BJ (cell line): ENCODE measurements around the gene LINS1. TPM values are rescaled to one million over a fixed set of nuclear protein-coding genes. Genes with fewer than 3 reads are reported as not detected.
A peak's percentile ranks its signal among the peaks of the same experiment; 100 is the strongest.

Source experiments
- CTCF ChIA-PET: fragments of 350-600 bp; formaldehyde crosslinking; extraction: SDS; loops from one replicate; lab custom pipeline; 2021; ENCODE audit warnings: antibody characterized with exemption, inconsistent platforms; lab: Yijun Ruan, JAX
- POLR2A ChIA-PET: fragments of 300-600 bp; sonication (Branson Sonifier 250); formaldehyde crosslinking; extraction: SDS; loops from one replicate; lab custom pipeline; 2021; ENCODE audit warnings: antibody characterized with exemption; lab: Charles Lee
- DNase-seq: peaks from one replicate; pipeline ENCODE4 v3.0.0-alpha.2; 2011; ENCODE audit warnings: low read depth
- H3K27me3 ChIP-seq: 2 replicates; pipeline ENCODE4 v1.6.0; 2011; ENCODE audit warnings: low read length; ENCODE audit not compliant: control insufficient read depth, insufficient read depth
- H3K36me3 ChIP-seq: 2 replicates; pipeline ENCODE4 v1.5.1; 2011; ENCODE audit warnings: low read length; ENCODE audit not compliant: control insufficient read depth, insufficient read depth
- H3K4me3 ChIP-seq: 2 replicates; pipeline ENCODE4 v1.5.1; 2011; ENCODE audit warnings: low read depth, mild to moderate bottlenecking, control low read depth, low read length
- polyA plus RNA-seq: library from polyadenylated mRNA; depleted of rRNA; stranded (reverse); fragments of >200 nt; gene quantifications from 2 replicates; pipeline ENCODE4 v1.2.3, GENCODE V29; 2011
- TF ChIP-seq, protein P1 (sequence below): IDR thresholded peaks from 2 replicates; pipeline ENCODE4 v1.5.1; 2011; ENCODE audit warnings: low read depth, mild to moderate bottlenecking, control low read depth, inconsistent platforms, low read length, moderate library complexity; ENCODE audit not compliant: insufficient read depth

LINS1 gene
- polyA plus RNA-seq, 1 experiment: 5.9 TPM

DNA sequence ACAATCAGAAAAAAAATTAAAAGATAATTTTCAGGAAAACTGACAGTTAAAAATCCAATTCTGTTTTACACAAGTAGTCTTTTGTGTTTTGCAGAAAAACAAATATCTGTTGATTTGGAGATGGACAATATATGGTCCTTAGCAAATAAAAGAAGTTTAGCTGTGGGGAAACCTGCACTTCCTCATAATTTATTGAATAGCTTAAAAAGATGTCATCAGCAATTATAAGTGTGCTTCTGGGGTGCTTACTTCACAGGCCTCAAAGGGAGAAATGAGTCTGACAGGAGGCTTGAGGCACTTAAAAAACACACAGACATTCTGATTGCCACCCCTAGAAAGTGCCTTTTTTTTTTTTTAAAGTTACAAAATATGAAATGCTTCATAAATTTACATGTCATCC, 41.7 kb downstream of the LINS1 start:
- H3K36me3 ChIP-seq: no peaks in the 10 kb centered on the region
- TF ChIP-seq, protein P1, sequence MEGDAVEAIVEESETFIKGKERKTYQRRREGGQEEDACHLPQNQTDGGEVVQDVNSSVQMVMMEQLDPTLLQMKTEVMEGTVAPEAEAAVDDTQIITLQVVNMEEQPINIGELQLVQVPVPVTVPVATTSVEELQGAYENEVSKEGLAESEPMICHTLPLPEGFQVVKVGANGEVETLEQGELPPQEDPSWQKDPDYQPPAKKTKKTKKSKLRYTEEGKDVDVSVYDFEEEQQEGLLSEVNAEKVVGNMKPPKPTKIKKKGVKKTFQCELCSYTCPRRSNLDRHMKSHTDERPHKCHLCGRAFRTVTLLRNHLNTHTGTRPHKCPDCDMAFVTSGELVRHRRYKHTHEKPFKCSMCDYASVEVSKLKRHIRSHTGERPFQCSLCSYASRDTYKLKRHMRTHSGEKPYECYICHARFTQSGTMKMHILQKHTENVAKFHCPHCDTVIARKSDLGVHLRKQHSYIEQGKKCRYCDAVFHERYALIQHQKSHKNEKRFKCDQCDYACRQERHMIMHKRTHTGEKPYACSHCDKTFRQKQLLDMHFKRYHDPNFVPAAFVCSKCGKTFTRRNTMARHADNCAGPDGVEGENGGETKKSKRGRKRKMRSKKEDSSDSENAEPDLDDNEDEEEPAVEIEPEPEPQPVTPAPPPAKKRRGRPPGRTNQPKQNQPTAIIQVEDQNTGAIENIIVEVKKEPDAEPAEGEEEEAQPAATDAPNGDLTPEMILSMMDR: no peak
- no peak overlapping the region for H3K4me3 ChIP-seq
- no peak for DNase-seq
- CTCF ChIA-PET: no interaction called here
- H3K27me3 ChIP-seq: no peaks in the 10 kb centered on the region
- POLR2A ChIA-PET: no interaction called here

- ChIA-PET POLR2A (no interaction called here), CTCF (interaction anchor here (0.5 to 1.0 kb wide), 3 partner anchors 11 to 365 kb away, joined by 3 to 4 read pairs (median 3); no protein-coding TSS in a partner anchor)
- TF ChIP-seq, protein P1: no peak
- no peak overlapping the region for H3K4me3 ChIP-seq
- peak; percentile 11 for DNase-seq
- H3K36me3 ChIP-seq: no peaks in the 10 kb centered on the region
- no peaks in the 10 kb centered on the region for H3K27me3 ChIP-seq
These were observed 42.7 kb downstream of the LINS1 start for GRCh38 chr15:100559330-100559729.

DNA sequence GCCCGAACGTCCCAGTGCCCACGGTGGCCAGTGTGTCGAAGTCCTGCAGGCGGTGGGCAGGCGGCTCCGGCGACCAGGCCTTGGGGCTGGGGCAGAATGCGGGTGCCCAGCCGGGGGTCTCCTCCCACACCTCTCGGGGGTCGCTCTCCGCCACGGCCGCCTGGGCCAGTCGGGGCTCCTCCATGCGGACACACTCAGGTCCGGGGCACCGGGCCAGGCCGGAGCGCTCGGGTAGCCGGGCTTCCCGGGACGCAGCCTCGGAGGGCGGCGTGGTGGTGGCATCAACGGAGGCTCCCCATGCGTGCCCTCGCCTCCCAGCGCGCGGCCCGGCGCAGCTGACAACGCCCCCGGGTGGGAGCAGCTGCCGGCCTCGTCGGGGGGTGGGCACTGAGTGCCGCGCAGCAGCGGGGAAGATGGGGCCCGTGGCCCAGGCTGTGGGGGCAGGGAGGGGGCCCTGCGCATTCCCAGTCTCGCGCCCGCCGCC, 43.2 kb downstream of the LINS1 start:
- TF ChIP-seq, protein P1: no peak
- POLR2A ChIA-PET: no interaction called here
- Histone ChIP-seq H3K36me3 (no peaks in the 10 kb centered on the region), H3K27me3 (no peaks in the 10 kb centered on the region), H3K4me3 (no peak overlapping the region)
- DNase-seq: no peak
- CTCF ChIA-PET: interaction anchor here (0.5 to 1.0 kb wide), 2 partner anchors 11 to 18 kb away, joined by 3 read pairs; no protein-coding TSS in a partner anchor

DNA sequence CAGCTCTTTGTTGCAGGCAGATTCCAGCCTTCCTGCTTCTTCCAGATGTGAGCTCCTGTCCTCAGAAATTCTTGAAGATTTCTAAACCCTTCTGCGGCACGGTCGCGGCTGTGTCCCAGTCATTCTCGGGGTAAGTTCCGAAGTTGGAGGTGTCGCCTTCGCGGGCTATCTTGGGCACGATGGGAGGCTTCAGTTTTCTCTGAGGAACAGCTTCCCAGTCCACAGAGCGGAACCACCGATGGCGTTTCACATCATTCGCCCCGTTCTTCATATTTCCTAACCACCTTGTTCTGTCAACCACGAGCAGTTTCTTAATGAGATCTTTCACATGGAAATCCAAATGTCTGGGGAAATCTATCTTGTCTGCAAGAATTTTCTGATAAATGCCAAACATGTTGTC, 48.5 kb downstream of the LINS1 start:
- H3K36me3 ChIP-seq: no peaks in the 10 kb centered on the region
- H3K27me3 ChIP-seq: no peaks in the 10 kb centered on the region
- ChIA-PET POLR2A (no interaction called here), CTCF (interaction anchor here (0.7 kb wide), 1 partner anchor 152 kb away, joined by 3 read pairs; no protein-coding TSS in a partner anchor)
- TF ChIP-seq, protein P1: no peak
- no peak for DNase-seq
- H3K4me3 ChIP-seq: no peak overlapping the region

DNA sequence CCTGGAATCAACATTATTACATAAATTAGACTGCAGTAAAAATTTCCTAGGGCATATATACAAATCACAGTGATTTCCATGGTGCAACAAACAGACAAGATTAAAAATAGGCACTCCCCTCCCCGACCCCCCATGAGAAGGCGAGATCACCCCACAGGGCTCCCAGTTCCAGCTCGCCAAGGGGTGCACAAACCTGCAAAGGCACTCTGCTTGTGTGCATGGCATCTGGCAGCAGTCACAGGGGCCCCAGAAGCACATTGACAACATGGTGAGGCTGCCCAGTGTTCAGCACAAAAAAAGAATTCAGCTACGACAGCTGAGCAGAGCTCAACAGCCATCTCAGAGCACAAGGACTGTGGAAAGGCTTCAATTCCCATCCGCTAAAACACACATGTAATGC, 54.0 kb downstream of the LINS1 start:
- DNase-seq: no peak
- CTCF ChIA-PET: interaction anchor here (0.6 to 0.7 kb wide), 2 partner anchors 11 to 23 kb away, joined by 3 read pairs; no protein-coding TSS in a partner anchor
- TF ChIP-seq, protein P1: no peak
- Histone ChIP-seq H3K4me3 (no peak overlapping the region), H3K36me3 (no peaks in the 10 kb centered on the region), H3K27me3 (no peaks in the 10 kb centered on the region)
- POLR2A ChIA-PET: no interaction called here
